AG09309 (cell line): ENCODE data around the gene YKT6.

ENCODE experiments used
- DNase-seq: peaks from one replicate; pipeline ENCODE4 v3.0.0-alpha.2; 2010; ENCODE audit warnings: low read depth
- H3K4me3 ChIP-seq: 2 replicates; pipeline ENCODE4 v1.5.1; 2011; ENCODE audit warnings: mild to moderate bottlenecking, low read depth, low read length, moderate library complexity; ENCODE audit not compliant: control insufficient read depth
- CTCF ChIP-seq: IDR thresholded peaks from 2 replicates; pipeline ENCODE4 v1.5.1; 2011; ENCODE audit warnings: mild to moderate bottlenecking, low read depth, low read length, inconsistent platforms; ENCODE audit not compliant: insufficient read depth, control insufficient read depth; ENCODE audit errors: missing control alignments

YKT6 gene

GRCh38 chr7:44262031-44262430 is 61.3 kb downstream of the YKT6 start:
- TF ChIP-seq CTCF, result no peak
- no peak for DNase-seq
- H3K4me3 ChIP-seq, result no peak overlapping the region

- TF ChIP-seq CTCF, result no peak
- H3K4me3 ChIP-seq, result no peak overlapping the region
- no peak for DNase-seq
Observed at GRCh38 chr7:44263326-44264082, 62.7 kb downstream of the YKT6 start.
